Measurements from ENCODE around the gene KCNMA1. TPM values are rescaled to one million over a fixed set of nuclear protein-coding genes. Genes with fewer than 3 reads are reported as not detected.

KCNMA1 gene
- total and polyA plus RNA-seq, 10 of the 15 experiments (the other 5 are each of a cell fraction or from before 2014, with no cell fraction given), result 8.5 to 77.0 (median 21.3) TPM

DNA sequence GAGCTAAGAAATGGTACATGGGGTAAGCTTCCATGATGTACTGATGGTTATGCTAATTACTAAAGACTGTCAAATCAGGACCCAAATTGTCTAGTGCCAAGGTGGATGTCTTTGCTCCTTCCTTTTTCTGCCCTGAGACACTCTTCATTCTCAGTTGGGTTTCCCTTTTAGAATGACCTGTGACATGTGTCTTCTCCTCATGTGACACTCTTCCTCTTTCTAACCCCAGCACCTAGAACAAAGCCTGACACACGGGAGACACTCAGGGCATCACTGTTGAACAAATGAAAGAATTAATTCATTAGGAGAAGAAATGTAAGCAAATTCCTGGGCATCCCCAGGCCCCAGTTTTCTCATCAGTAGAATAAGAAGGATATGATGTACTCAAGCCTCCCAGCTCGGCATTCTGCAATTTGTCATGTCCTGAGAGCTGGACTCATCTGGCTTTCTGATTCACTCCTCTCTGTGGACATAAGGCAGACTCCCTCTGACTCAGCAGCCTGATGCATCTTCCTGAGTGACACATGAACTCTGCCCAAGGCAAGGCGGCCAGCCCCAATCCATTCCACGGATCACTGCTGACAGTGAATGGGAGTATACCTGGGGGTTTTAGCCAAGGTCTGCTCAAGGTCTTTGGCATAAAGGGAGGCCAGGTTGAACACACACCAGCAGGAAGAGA is 473.8 kb downstream of the KCNMA1 start (continued):
- TF ChIP-seq ZBTB11 (CRISPR knock-in tag; IDR thresholded peaks at IDR 0.05) (no peak), ZNF217 (IDR thresholded peaks at IDR 0.05) (no peak), SPI1 (IDR thresholded peaks at IDR 0.05; ENCODE audit: borderline replicate concordance, insufficient read depth, low read depth, low read length) (peak; percentile 24; the same call in 1 of the 2 replicates), KAT2A (conservative IDR thresholded peaks at IDR 0.05; ENCODE audit: control insufficient read depth, low read depth, low read length) (no peak), ZNF274 (IDR thresholded peaks at IDR 0.05; ENCODE audit: insufficient read depth, insufficient read length) (no peak), RAD51 (IDR thresholded peaks at IDR 0.05) (peak; percentile 60; the same call in 1 of the 2 replicates), ZNF384 (IDR thresholded peaks at IDR 0.05; ENCODE audit: borderline replicate concordance, low read depth, low read length) (no peak)
- TF ChIP-seq, protein P1, sequence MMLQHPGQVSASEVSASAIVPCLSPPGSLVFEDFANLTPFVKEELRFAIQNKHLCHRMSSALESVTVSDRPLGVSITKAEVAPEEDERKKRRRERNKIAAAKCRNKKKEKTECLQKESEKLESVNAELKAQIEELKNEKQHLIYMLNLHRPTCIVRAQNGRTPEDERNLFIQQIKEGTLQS (IDR thresholded peaks at IDR 0.05; ENCODE audit: borderline replicate concordance, extremely low read depth, low read depth, low read length), result no peak
- TF ChIP-seq, protein P2, sequence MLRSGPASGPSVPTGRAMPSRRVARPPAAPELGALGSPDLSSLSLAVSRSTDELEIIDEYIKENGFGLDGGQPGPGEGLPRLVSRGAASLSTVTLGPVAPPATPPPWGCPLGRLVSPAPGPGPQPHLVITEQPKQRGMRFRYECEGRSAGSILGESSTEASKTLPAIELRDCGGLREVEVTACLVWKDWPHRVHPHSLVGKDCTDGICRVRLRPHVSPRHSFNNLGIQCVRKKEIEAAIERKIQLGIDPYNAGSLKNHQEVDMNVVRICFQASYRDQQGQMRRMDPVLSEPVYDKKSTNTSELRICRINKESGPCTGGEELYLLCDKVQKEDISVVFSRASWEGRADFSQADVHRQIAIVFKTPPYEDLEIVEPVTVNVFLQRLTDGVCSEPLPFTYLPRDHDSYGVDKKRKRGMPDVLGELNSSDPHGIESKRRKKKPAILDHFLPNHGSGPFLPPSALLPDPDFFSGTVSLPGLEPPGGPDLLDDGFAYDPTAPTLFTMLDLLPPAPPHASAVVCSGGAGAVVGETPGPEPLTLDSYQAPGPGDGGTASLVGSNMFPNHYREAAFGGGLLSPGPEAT (IDR thresholded peaks at IDR 0.05; ENCODE audit: low read depth), result no peak
